ENCODE data around the gene S100A5. TPM values are rescaled to one million over a fixed set of nuclear protein-coding genes. Genes with fewer than 3 reads are reported as not detected.

S100A5 gene
- total and polyA plus RNA-seq, 2 of the 8 experiments (the other 6 are each of a cell fraction or from before 2014, with no cell fraction given): not detected

GRCh38 chr1:153543736-153544135 lies 3.0 kb upstream of the S100A5 start (continued):
- TF ChIP-seq SIN3A (conservative IDR thresholded peaks at IDR 0.05 in 1 of 2, IDR thresholded peaks at IDR 0.05 in 1 of 2; ENCODE audit: low read depth in 1 of 2, low read length in 2 of 2) (no peak), KDM5A (IDR thresholded peaks at IDR 0.05; ENCODE audit: low read length) (no peak), MAFK (IDR thresholded peaks at IDR 0.05; ENCODE audit: low read depth, low read length) (no peak), SAP30 (IDR thresholded peaks at IDR 0.05; ENCODE audit: insufficient read depth, insufficient replicate concordance, low read length) (no peak), JUN (IDR thresholded peaks at IDR 0.05; ENCODE audit: low read depth, low read length) (no peak), KDM1A (IDR thresholded peaks at IDR 0.05; ENCODE audit: borderline replicate concordance, low read length) (no peak), FOSL1 (IDR thresholded peaks at IDR 0.05; ENCODE audit: insufficient read depth, low read depth, low read length) (no peak)

Measured in H1 (cell line).